Caco-2 (cell line): ENCODE results near the gene ZCCHC7. TPM values are rescaled to one million over a fixed set of nuclear protein-coding genes. Genes with fewer than 3 reads are reported as not detected.

Experiments used
- BruUV-seq: library from RNA; stranded (reverse); fragments of 400-500 nt; replicated peaks from 2 replicates; lab custom pipeline; 2021; lab: Mats Ljungman, UMichigan
- CTCF ChIA-PET: fragments of 300-600 bp; sonication (Branson Sonifier 250); formaldehyde crosslinking; loops from one replicate; lab custom pipeline; 2022; ENCODE audit warnings: antibody characterized with exemption; lab: Charles Lee
- POLR2A ChIA-PET: fragments of 300-600 bp; sonication (Branson Sonifier 250); formaldehyde crosslinking; loops from one replicate; lab custom pipeline; 2022; ENCODE audit warnings: antibody characterized with exemption; lab: Charles Lee
- DNase-seq, 2 experiments: peaks; one replicate each; pipeline versions ENCODE4 v3.0.0 to v3.0.0-alpha.2; 2020 to 2022
- H3K27me3 ChIP-seq: replicated peaks from 2 replicates; pipeline ENCODE4 v1.6.0; 2011; ENCODE audit warnings: low read length; ENCODE audit not compliant: control insufficient read depth, insufficient read depth
- H3K36me3 ChIP-seq: 2 replicates; pipeline ENCODE4 v1.5.1; 2011; ENCODE audit warnings: low read length; ENCODE audit not compliant: control insufficient read depth, insufficient read depth
- H3K4me1 ChIP-seq: fragments of 250-450 bp; sonication (Bioruptor Pico); 2 replicates; pipeline ENCODE4 v1.5.1; 2020; ENCODE audit warnings: mild to moderate bottlenecking
- H3K4me3 ChIP-seq: 2 replicates; pipeline ENCODE4 v1.5.1; 2011; ENCODE audit warnings: low read depth, mild to moderate bottlenecking, control low read depth, low read length
- H3K9me3 ChIP-seq: fragments of 250-450 bp; sonication (Bioruptor Pico); 2 replicates; pipeline ENCODE4 v1.5.1; 2020; ENCODE audit warnings: mild to moderate bottlenecking, moderate library complexity
- H3K27ac Mint-ChIP-seq: one replicate; pipeline ENCODE4 v1.8.0; 2022; ENCODE audit warnings: mixed read lengths; ENCODE audit not compliant: unreplicated experiment
- H3K27me3 Mint-ChIP-seq: one replicate; pipeline ENCODE4 v1.8.0; 2022; ENCODE audit warnings: mixed read lengths; ENCODE audit not compliant: insufficient read depth, unreplicated experiment
- H3K36me3 Mint-ChIP-seq: one replicate; pipeline ENCODE4 v1.8.0; 2022; ENCODE audit warnings: mild to moderate bottlenecking, mixed read lengths; ENCODE audit not compliant: insufficient read depth, unreplicated experiment
- H3K4me1 Mint-ChIP-seq: one replicate; pipeline ENCODE4 v1.8.0; 2022; ENCODE audit warnings: low read depth, mixed read lengths; ENCODE audit not compliant: unreplicated experiment
- H3K4me3 Mint-ChIP-seq: one replicate; pipeline ENCODE4 v1.8.0; 2022; ENCODE audit warnings: mild to moderate bottlenecking, moderate library complexity, mixed read lengths; ENCODE audit not compliant: unreplicated experiment
- H3K9me3 Mint-ChIP-seq: one replicate; pipeline ENCODE4 v1.8.0; 2022; ENCODE audit warnings: mixed read lengths; ENCODE audit not compliant: unreplicated experiment
- intact Hi-C: fragments of 100-400 bp; cut with micrococcal nuclease; formaldehyde crosslinking; loops from one replicate; pipeline ENCODE4 v1.10.0; 2022; ENCODE audit not compliant: unreplicated experiment
- total RNA-seq: library from RNA; stranded (reverse); gene quantifications from 2 replicates; pipeline ENCODE4 v1.2.3, GENCODE V29; 2022
- TF ChIP-seq, protein P1 (sequence below), 2 experiments: fragments of 200-600 bp in 1 of 2; IDR thresholded peaks; 1 replicate in 1 of 2; 2 replicates in 1 of 2; pipeline versions ENCODE4 v1.5.1 to v1.8.0; 2011 to 2022; ENCODE audit warnings: antibody characterized with exemption in 1 of 2, control low read depth in 1 of 2, inconsistent platforms in 1 of 2, low read depth in 1 of 2, low read length in 1 of 2, mild to moderate bottlenecking in 1 of 2, moderate library complexity in 1 of 2; ENCODE audit not compliant: insufficient read depth in 1 of 2, severe bottlenecking in 1 of 2, unreplicated experiment in 1 of 2

Gene ZCCHC7
- total RNA-seq, 1 experiment from 2014 or later = 22.0 TPM

DNA sequence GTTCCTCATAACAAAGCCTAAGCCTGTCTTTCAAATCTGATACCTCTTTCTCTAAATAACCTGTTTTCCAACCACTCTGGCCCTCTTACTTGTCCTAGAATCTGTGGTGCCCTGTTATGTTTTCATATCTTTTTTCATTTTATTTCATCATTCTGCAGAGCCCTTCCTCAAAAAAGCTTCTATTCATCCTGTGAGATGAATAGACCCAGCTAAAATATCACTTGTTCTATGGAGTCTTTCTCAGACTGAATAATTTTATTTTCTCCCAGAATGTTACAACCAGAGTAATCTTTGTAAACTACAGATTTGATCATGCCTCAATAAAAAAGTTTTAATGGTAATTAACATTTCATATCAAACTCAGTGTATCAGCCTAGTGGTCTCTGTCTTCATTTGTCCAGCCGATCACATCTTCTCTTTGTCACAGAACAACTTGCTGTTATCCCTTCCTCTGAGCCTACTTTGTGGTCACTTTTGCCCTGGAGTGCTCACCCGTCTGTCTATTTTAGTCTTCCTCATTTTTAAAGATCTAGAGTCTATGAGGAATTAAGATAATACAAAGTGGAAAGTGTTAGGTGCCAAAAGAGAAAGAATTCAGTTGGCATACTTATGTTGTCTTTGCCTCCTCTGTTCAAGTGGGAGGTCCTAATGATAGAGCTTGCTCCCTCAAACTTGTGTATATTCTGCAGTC, 77.8 kb downstream of the ZCCHC7 start:
- Histone ChIP-seq H3K36me3 (no peaks in the 10 kb centered on the region), H3K4me1 (no peaks in the 10 kb centered on the region), H3K27me3 (no peaks in the 10 kb centered on the region), H3K9me3 (no peaks in the 10 kb centered on the region), H3K4me3 (no peak overlapping the region)
- Mint-ChIP-seq H3K4me1 (peaks cover 14% of the 10 kb centered on the region), H3K27me3 (no peaks in the 10 kb centered on the region), H3K4me3 (no peak overlapping the region), H3K36me3 (peaks cover 13% of the 10 kb centered on the region), H3K27ac (no peak overlapping the region), H3K9me3 (no peaks in the 10 kb centered on the region)
- ChIA-PET POLR2A (no interaction called here), CTCF (no interaction called here)
- TF ChIP-seq, protein P1, sequence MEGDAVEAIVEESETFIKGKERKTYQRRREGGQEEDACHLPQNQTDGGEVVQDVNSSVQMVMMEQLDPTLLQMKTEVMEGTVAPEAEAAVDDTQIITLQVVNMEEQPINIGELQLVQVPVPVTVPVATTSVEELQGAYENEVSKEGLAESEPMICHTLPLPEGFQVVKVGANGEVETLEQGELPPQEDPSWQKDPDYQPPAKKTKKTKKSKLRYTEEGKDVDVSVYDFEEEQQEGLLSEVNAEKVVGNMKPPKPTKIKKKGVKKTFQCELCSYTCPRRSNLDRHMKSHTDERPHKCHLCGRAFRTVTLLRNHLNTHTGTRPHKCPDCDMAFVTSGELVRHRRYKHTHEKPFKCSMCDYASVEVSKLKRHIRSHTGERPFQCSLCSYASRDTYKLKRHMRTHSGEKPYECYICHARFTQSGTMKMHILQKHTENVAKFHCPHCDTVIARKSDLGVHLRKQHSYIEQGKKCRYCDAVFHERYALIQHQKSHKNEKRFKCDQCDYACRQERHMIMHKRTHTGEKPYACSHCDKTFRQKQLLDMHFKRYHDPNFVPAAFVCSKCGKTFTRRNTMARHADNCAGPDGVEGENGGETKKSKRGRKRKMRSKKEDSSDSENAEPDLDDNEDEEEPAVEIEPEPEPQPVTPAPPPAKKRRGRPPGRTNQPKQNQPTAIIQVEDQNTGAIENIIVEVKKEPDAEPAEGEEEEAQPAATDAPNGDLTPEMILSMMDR (IDR thresholded peaks at IDR 0.05; ENCODE audit: insufficient read depth in 1 of 2, low read depth in 1 of 2, low read length in 1 of 2, severe bottlenecking in 1 of 2, unreplicated experiment in 1 of 2) = no peak
- DNase-seq = no peak
- intact Hi-C loops = loop anchor here (10.0 kb wide), 1 partner anchor 127 kb away; no protein-coding TSS in a partner anchor
- BruUV-seq = no TSS peak

DNA sequence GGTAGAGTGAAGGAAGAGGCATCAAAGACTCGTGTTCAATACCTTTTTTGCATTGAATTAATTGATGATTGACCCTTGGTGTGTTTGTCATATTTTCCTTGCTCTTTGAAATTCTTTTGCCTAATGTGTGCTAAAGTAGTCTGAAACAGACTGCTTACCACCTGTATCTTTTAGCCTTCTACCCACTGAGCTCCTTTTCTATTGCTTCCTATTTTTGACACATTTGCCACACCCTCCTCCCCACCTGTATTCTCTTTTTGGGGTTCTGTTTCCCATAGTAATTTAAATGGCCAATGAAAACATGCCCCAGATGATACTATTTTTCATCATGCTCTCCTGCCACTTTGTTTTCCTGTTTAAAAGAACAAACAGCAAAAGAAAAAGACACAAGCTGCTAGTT, 78.5 kb downstream of the ZCCHC7 start:
- Mint-ChIP-seq H3K4me3 (no peak overlapping the region), H3K27ac (no peak overlapping the region), H3K4me1 (peaks cover 14% of the 10 kb centered on the region), H3K9me3 (no peaks in the 10 kb centered on the region), H3K36me3 (peaks cover 13% of the 10 kb centered on the region), H3K27me3 (no peaks in the 10 kb centered on the region)
- Histone ChIP-seq H3K4me3 (no peak overlapping the region), H3K36me3 (no peaks in the 10 kb centered on the region), H3K4me1 (no peaks in the 10 kb centered on the region), H3K27me3 (no peaks in the 10 kb centered on the region), H3K9me3 (no peaks in the 10 kb centered on the region)
- no peak for DNase-seq
- ChIA-PET CTCF (no interaction called here), POLR2A (no interaction called here)
- no TSS peak for BruUV-seq
- intact Hi-C loops = loop anchor here (10.0 kb wide), 1 partner anchor 126 kb away; no protein-coding TSS in a partner anchor
- TF ChIP-seq, protein P1 (IDR thresholded peaks at IDR 0.05; ENCODE audit: insufficient read depth in 1 of 2, low read depth in 1 of 2, low read length in 1 of 2, severe bottlenecking in 1 of 2, unreplicated experiment in 1 of 2) = no peak

DNA sequence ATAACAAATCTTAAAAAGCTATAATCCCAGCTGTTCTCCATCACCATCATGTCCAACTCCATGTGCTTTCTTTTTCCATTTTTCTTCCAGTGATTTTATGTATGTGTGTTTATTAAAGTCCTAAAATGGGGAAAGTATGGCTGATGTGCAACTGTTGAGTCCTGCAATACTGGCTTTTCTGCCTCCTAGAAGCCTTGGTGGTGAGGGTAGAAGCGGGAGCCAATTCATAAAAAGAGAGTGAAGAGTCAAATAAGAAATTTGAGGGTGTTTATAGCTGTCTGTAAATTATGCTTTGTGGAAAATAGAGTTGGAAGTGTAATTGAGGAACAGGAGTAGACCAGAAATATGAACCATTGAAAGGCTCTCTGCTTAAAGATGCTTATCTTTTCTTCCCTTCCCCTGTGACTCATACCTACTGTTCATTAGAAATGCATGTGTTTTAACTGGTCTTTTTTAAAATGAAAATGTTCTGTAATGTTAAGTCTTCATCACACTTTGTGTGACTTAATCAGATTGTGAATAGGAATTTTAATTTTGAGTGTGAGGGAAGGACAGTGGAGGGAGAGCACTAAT, 80.1 kb downstream of the ZCCHC7 start:
- Histone ChIP-seq H3K36me3 (no peaks in the 10 kb centered on the region), H3K4me1 (no peaks in the 10 kb centered on the region), H3K9me3 (no peaks in the 10 kb centered on the region), H3K27me3 (no peaks in the 10 kb centered on the region), H3K4me3 (no peak overlapping the region)
- ChIA-PET CTCF (no interaction called here), POLR2A (no interaction called here)
- H3K36me3 Mint-ChIP-seq = peaks cover 13% of the 10 kb centered on the region
- no TSS peak for BruUV-seq
- H3K4me1 Mint-ChIP-seq = peaks cover 14% of the 10 kb centered on the region
- H3K4me3 Mint-ChIP-seq = no peak overlapping the region
- H3K27ac Mint-ChIP-seq = no peak overlapping the region
- H3K9me3 Mint-ChIP-seq = no peaks in the 10 kb centered on the region
- DNase-seq = no peak
- TF ChIP-seq, protein P1 (IDR thresholded peaks at IDR 0.05; ENCODE audit: insufficient read depth in 1 of 2, low read depth in 1 of 2, low read length in 1 of 2, severe bottlenecking in 1 of 2, unreplicated experiment in 1 of 2) = no peak
- no peaks in the 10 kb centered on the region for H3K27me3 Mint-ChIP-seq
- intact Hi-C loops = no loop called here
